ENCODE data around the gene RSPO1.

The RSPO1 gene

GRCh38 chr1:37595440-37596181 is 39.1 kb downstream of the RSPO1 start, which contains the start of gene GNL2:
GNL2 (minus strand) TSS chr1:37595937; CDS start chr1:37595822, 115 bp downstream.
- ATAC-seq: peak; percentile 99
- TF ChIP-seq ESRRG (CRISPR knock-in tag; IDR thresholded peaks at IDR 0.05) (no peak), SNAI2 (CRISPR knock-in tag; IDR thresholded peaks at IDR 0.05) (no peak), ZFP3 (CRISPR knock-in tag; IDR thresholded peaks at IDR 0.05) (no peak), ARNTL (CRISPR knock-in tag; IDR thresholded peaks at IDR 0.05; ENCODE audit: borderline replicate concordance, low read depth) (no peak), GLIS3 (CRISPR knock-in tag; IDR thresholded peaks at IDR 0.05) (no peak), ISL1 (CRISPR knock-in tag; IDR thresholded peaks at IDR 0.05) (no peak), ZFP30 (CRISPR knock-in tag; IDR thresholded peaks at IDR 0.05) (no peak), POU6F1 (CRISPR knock-in tag; IDR thresholded peaks at IDR 0.05; ENCODE audit: borderline replicate concordance, low read depth) (no peak), RARB (CRISPR knock-in tag; IDR thresholded peaks at IDR 0.05) (no peak), CSRNP3 (CRISPR knock-in tag; IDR thresholded peaks at IDR 0.05) (no peak), BACH2 (CRISPR knock-in tag; IDR thresholded peaks at IDR 0.05; ENCODE audit: borderline replicate concordance) (no peak), CREB5 (CRISPR knock-in tag; IDR thresholded peaks at IDR 0.05; ENCODE audit: low read depth) (no peak), CSDC2 (CRISPR knock-in tag; IDR thresholded peaks at IDR 0.05) (no peak), ZNF565 (CRISPR knock-in tag; conservative IDR thresholded peaks at IDR 0.05; ENCODE audit: low read depth) (no peak)

- TF ChIP-seq RARB (CRISPR knock-in tag; IDR thresholded peaks at IDR 0.05) (no peak), CREB5 (CRISPR knock-in tag; IDR thresholded peaks at IDR 0.05; ENCODE audit: low read depth) (no peak), ZFP30 (CRISPR knock-in tag; IDR thresholded peaks at IDR 0.05) (no peak)
- ATAC-seq: no peak
These were observed 41.0 kb downstream of the RSPO1 start for GRCh38 chr1:37593726-37594125.

- ATAC-seq: no peak
- TF ChIP-seq ZFP3 (CRISPR knock-in tag; IDR thresholded peaks at IDR 0.05) (no peak), GLIS3 (CRISPR knock-in tag; IDR thresholded peaks at IDR 0.05) (no peak), PPARA (CRISPR knock-in tag; IDR thresholded peaks at IDR 0.05; ENCODE audit: borderline replicate concordance) (no peak), POU6F1 (CRISPR knock-in tag; IDR thresholded peaks at IDR 0.05; ENCODE audit: borderline replicate concordance, low read depth) (no peak), CREB5 (CRISPR knock-in tag; IDR thresholded peaks at IDR 0.05; ENCODE audit: low read depth) (no peak), ESRRG (CRISPR knock-in tag; IDR thresholded peaks at IDR 0.05) (no peak), CSRNP3 (CRISPR knock-in tag; IDR thresholded peaks at IDR 0.05) (no peak), ZNF70 (CRISPR knock-in tag; IDR thresholded peaks at IDR 0.05) (no peak), RARB (CRISPR knock-in tag; IDR thresholded peaks at IDR 0.05) (no peak), BACH2 (CRISPR knock-in tag; IDR thresholded peaks at IDR 0.05; ENCODE audit: borderline replicate concordance) (no peak), ZC3H10 (CRISPR knock-in tag; IDR thresholded peaks at IDR 0.05) (no peak), TOX (CRISPR knock-in tag; IDR thresholded peaks at IDR 0.05; ENCODE audit: borderline replicate concordance) (no peak), ARNTL (CRISPR knock-in tag; IDR thresholded peaks at IDR 0.05; ENCODE audit: borderline replicate concordance, low read depth) (no peak), ZNF565 (CRISPR knock-in tag; conservative IDR thresholded peaks at IDR 0.05; ENCODE audit: low read depth) (no peak), TSHZ2 (CRISPR knock-in tag; IDR thresholded peaks at IDR 0.05) (no peak), OSR1 (CRISPR knock-in tag; IDR thresholded peaks at IDR 0.05) (no peak), SNAI2 (CRISPR knock-in tag; IDR thresholded peaks at IDR 0.05) (no peak), ZFP30 (CRISPR knock-in tag; IDR thresholded peaks at IDR 0.05) (no peak)
These were observed 45.8 kb downstream of the RSPO1 start for GRCh38 chr1:37588939-37589338.

All from SK-N-SH treated with all-trans-retinoic acid at 6 μM for 48 hours (cell line).